ENCODE results near the gene PSME3IP1.
"Not testable (repeated sequence)": the region's sequence is repeated elsewhere in the genome, so short reads cannot be mapped to it uniquely, and the experiment has no call there.

Gene PSME3IP1

DNA sequence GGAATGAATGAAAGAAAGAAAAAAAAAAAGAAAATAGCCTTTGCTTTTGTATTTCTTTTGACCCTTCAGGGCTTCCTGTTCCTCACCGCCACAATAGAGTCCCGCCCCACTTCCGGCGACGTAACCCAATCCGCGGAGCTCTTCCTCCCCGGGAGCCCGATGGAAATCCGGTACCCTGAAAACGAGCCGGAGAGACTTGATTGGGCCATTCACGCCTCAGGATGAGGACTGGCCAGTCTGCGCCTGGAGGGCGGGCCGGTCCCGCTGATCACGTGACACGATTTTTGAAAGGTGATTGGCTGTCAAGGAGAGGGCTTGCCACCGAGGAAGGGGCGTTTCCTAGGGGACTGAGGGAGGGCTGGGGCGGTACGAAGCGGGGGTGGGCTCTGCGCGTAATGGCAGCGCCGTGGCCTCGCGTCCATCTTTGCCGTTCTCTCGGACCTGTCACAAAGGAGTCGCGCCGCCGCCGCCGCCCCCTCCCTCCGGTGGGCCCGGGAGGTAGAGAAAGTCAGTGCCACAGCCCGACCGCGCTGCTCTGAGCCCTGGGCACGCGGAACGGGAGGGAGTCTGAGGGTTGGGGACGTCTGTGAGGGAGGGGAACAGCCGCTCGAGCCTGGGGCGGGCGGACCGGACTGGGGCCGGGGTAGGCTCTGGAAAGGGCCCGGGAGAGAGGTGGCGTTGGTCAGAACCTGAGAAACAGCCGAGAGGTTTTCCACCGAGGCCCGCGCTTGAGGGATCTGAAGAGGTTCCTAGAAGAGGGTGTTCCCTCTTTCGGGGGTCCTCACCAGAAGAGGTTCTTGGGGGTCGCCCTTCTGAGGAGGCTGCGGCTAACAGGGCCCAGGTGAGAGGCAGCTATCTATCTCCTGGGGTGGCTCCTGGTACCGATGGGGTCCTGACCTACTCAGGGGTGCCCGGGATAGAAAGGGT is at the start of gene PSME3IP1, which contains the start of gene RSPRY1:
Gene PSME3IP1 (minus strand): TSS at position 95 of the 927 bp plus-strand sequence. CDS start 12,185 bp downstream, outside the sequence.
Gene RSPRY1 (plus strand): TSS at position 385 of the 927 bp plus-strand sequence. CDS start 18,330 bp downstream, outside the sequence.
- peak; percentile 94 for DNase-seq

DNA sequence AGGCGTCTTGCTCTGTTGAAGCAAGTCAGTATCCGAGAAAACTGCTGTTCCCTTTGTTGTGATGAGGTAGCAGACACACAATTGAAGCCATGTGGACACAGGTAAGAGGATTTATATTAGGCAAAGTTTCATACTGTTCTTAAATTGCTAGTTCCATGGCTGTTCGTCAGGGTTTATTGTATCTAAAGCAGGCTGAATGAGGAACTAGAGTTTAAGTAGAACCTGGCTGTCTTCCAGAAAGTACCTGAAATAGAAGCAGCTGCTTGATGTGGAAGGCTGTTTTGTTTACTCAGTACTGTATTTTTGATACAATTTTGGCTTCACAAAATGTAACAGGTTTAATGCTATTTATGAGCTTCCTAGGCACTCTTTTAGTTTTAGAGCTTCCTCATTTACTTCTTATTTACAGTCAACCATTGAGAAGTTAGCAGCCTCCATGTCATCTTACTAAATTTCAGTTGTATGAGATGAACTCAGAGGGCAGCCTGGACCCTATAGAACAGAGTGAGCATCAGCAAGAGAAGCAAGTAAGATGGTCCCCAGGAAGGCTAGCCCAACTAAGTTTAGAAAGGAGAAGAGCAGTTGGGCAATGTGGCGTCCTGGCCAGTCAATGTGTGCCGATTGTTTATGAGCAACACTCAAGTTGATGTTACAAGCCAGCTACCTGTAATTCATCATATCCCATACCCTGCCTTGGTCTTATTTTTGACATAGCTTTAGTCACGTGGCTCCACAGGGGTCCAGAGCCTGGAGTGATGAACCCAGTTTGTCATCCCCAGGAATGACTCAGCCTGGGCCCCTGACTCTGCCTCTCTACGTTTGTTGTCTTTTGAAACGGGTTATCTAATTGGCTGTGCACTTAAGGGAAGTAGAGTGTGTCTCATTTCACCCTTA is 49.5 kb upstream of the PSME3IP1 start:
- no peak for DNase-seq

DNA sequence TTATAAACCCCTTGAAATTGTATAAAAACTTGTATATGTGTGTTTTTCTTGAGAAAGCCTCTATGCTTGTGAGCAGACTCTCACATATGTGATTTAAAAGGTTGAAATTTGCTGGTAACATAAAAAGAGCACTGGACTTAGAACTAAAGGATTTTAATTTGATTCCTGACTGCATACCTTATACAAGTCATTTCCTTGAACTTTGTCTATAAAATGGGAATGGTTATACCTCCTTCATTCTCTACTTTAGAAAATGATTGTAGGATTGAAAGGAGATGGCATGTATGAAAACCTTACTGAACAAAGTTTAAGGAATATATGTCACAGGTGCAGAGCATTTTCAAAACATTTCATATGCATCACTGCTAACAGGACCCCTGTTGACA is 48.9 kb upstream of the PSME3IP1 start:
- DNase-seq: no peak

- DNase-seq: no peak
Observed at GRCh38 chr16:57233944-57234706, 48.3 kb upstream of the PSME3IP1 start.

GRCh38 chr16:57231821-57232350 is 46.0 kb upstream of the PSME3IP1 start:
- no peak for DNase-seq

- no peak for DNase-seq
Observed at GRCh38 chr16:57229079-57229478, 43.2 kb upstream of the PSME3IP1 start.

DNA sequence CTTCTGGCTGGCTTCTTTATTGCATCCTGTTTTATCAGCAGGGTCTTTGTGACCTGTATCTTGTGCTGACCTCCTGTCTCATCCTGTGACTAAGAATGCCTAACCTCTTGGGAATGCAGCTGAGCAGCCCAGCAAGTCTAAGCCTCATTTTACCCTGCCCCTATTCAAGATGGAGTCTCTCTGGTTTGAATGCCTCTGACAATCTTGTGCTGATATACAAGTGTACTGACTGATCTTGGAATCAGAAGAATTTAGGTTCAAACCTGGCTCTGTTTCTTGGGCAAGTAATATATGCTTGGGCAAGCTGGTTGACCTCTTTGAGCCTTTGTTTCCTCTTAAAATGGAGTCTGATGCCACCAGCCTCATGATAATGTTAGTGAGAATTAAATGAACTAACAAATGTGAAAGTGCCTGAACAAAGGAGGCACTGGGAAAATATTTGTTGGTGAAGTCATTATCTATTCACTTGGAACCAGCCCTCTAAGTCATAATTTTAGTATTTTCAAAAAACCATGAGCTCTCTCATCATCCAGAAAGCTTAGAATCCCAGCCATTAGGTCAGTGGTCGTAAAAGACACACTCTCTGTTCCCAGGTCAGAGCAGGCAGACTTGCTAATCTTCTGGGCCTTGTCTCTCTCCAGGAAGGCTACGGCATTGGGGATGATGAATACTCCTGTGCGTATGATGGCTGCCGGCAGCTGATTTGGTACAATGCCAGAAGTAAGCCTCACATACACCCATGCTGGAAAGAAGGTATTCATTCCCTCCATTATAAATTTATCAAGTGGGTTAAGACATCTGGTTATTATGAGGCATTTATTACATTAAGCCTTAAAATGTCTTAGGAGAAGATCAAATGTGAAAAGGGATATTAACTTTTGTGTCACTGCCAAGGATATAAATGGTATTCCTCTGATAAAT is 41.1 kb upstream of the PSME3IP1 start:
- no peak for DNase-seq

DNA sequence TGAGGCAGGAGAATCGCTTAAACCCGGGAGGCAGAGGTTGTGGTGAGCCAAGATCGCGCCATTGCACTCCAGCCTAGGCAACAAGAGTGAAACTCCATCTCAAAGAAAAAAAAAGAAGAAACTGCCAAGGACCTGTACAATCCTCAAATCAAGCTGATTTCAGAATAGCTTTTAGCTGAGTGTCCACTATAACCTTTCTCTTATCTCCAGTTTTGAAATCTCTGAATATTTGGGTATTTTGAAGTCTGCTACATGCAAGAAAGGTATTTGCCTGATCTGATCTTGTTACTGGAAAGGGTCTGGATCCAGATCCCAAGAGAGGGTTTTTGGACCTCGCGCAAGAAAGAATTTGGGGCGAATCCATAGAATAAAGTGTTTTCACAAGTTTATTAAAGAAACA is 40.1 kb upstream of the PSME3IP1 start:
- no peak for DNase-seq

- DNase-seq: no peak
Observed at GRCh38 chr16:57224651-57225335, 39.0 kb upstream of the PSME3IP1 start.

GRCh38 chr16:57223057-57223456 is 37.2 kb upstream of the PSME3IP1 start:
- DNase-seq: no peak

DNA sequence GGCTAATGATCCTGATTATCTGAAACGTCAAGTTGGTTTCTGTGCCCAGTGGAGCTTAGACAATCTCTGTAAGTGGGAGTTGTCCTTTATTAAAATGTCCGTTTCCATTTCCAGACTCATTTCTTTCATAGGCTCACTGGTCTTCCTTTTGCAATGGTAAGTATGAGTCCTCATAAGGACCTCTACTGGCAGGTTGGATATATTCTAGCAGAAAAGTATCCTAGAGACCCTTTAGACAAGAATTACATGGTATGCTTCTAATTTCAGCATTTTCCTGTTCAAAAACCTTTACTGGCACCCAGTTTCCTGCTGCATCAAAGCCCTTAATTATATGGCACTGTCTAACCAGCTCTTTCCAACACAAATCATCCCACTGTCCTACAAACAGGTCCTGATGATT is 31.1 kb upstream of the PSME3IP1 start:
- DNase-seq: no peak

GRCh38 chr16:57213462-57213861 is 27.6 kb upstream of the PSME3IP1 start:
- no peak for DNase-seq

- no peak for DNase-seq
Observed at GRCh38 chr16:57209780-57210179, 23.9 kb upstream of the PSME3IP1 start.

DNA sequence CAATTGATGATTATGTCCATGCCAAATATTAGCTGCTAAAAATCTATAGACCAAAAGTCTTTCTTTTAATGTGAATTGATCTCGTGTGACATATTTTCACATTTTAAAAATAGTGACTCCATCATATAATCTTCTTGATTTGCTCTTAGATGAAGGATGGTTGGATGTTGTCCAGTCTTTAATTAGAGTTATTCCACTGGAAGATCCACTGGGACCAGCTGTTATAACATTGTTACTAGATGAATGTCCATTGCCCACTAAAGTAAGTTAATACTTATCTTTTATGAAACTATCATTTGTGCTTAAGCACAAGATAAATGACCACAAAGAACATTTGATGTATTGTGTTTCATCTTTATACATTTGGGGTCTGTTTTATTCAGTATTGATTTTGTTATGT is 23.1 kb upstream of the PSME3IP1 start:
- no peak for DNase-seq

DNA sequence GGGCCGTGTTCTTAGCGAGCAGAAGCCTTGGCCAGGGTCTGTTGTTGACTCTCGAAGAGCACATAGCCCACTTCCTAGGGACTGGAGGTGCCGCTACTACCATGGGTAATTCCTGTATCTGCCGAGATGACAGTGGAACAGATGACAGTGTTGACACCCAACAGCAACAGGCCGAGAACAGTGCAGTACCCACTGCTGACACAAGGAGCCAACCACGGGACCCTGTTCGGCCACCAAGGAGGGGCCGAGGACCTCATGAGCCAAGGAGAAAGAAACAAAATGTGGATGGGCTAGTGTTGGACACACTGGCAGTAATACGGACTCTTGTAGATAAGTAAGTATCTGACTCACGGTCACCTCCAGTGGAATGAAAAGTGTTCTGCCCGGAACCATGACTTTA is 18.8 kb upstream of the PSME3IP1 start:
- DNase-seq: no peak

DNA sequence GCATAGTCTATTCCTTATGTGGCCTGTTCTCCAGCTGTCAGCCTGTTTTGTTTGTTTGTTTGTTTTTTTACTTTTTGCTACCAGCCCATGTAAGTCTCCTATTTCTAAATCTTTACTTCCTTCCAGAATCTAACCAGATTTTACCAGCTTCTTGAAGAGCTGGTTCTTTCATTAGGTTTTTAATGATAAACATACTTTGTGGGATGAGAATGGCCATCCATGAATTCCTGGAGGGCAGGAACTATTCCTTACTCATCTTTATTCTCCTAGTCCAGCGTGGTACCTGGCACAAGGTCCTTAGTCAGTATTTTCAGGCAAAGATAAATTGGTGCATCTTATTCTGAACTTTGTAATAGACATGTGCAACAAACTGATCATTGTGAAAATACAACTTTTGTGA is 17.6 kb upstream of the PSME3IP1 start:
- DNase-seq: no peak

DNA sequence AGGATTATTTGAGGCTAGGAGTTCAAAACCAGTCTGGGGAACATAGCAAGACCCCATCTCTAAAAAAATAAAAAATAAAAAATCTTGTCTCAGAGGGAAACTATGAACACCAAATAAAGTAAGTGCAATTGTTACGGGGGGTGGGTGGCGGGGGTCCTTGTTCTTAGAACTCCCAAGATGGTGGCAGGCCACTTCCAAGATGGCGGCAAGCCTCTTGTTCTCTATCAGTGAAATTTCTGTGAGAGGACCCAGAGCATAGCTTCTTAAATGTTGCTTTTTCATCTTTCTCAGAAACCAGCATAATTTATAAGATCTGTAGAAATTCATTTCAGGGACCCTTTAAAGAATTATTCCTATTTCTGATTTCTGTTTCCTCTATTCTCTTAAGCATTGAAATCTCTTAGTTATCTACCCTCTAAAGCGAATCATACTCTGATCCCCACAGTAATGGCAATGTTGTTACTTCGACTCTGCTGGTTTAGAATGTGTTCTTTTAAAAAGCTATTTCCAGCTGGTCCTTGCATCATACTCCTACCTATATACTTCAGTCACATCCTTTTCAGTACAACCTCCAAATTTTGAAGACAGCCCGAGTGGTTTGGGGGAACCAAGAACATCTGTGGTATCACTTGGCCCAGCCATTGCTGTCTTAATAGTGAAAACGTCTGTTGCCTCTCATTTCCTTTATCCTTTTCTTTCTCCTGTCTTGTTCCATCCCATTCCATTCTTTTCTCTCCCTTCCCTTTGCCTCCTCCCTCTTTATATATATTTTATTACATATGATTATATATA is 16.5 kb upstream of the PSME3IP1 start:
- no peak for DNase-seq

DNA sequence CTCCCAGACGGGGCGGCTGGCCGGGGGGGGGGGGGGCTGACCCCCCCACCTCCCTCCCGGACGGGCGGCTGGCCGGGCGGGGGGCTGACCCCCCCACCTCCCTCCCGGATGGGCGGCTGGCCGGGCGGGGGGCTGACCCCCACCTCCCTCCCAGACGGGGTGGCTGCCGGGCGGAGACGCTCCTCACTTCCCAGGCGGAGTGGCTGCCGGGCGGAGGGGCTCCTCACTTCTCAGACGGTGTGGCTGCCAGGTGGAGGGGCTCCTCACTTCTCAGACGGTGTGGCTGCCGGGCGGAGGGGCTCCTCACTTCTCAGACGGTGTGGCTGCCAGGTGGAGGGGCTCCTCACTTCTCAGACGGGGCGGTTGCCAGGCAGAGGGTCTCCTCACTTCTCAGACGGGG is 15.1 kb upstream of the PSME3IP1 start:
- not testable (repeated sequence) for DNase-seq

GRCh38 chr16:57200321-57200720 is 14.5 kb upstream of the PSME3IP1 start:
- not testable (repeated sequence) for DNase-seq

GRCh38 chr16:57196753-57197152 is 10.9 kb upstream of the PSME3IP1 start:
- no peak for DNase-seq

All from GOT3 (cell line).